Measurements from ENCODE around the gene SLC5A9. TPM values are rescaled to one million over a fixed set of nuclear protein-coding genes. Genes with fewer than 3 reads are reported as not detected.

The SLC5A9 gene
- total and polyA plus RNA-seq, 9 of the 15 experiments (the other 6 are each of a cell fraction or from before 2014, with no cell fraction given): not detected

GRCh38 chr1:48206371-48206770 lies 16.1 kb upstream of the SLC5A9 start (continued):
- TF ChIP-seq MBD1 (CRISPR knock-in tag; IDR thresholded peaks at IDR 0.05) (no peak), CBX1 (IDR thresholded peaks at IDR 0.05; ENCODE audit: low read depth) (no peak)

DNA sequence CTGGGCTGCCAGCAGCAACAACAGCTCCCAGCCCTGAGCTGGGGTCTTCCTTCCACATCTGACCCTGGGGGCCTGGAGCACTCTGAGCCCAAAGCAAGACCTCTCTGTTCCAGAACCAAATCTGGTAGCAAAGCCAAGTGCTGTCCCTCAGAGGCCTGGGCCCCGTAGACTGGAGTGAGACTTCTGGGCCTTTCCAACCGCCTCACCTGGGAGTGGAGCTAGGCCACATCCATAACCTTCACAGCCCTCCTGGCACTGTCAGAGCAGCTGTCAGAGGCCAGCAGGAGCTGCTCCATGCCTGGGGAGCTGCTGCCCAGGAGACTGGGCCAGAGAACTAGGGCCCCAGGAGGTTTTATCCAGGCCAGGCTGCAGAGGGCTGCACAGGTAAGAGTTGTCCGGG lies 15.4 kb upstream of the SLC5A9 start:
- Histone ChIP-seq H3K9me1 (ENCODE audit: control insufficient read depth, insufficient read depth, low read length) (no peaks in the 10 kb centered on the region), H3K9ac (ENCODE audit: insufficient read depth in 1 of 2, low read depth in 2 of 2, low read length in 2 of 2) (no peak overlapping the region), H3K79me2 (ENCODE audit: control insufficient read depth, insufficient read depth, low read length) (no peaks in the 10 kb centered on the region), H3K36me3 (ENCODE audit: control insufficient read depth, insufficient read depth, low read length) (no peaks in the 10 kb centered on the region), H3K27ac (ENCODE audit: extremely low read depth, low read depth, low read length) (no peak overlapping the region), H3K27me3 (ENCODE audit: control insufficient read depth in 2 of 2, insufficient read depth in 2 of 2, low read length in 2 of 2) (no peaks in the 10 kb centered on the region), H3K4me2 (ENCODE audit: insufficient read depth, low read length) (no peak overlapping the region), H4K20me1 (replicated peaks; ENCODE audit: control insufficient read depth, insufficient read depth, low read length) (no peaks in the 10 kb centered on the region), H2AFZ (ENCODE audit: low read depth, low read length) (no peak overlapping the region), H3K4me3 (no peak overlapping the region), H3K4me1 (replicated peaks in 1 of 2; ENCODE audit: control insufficient read depth in 2 of 2, insufficient read depth in 2 of 2, low read length in 2 of 2) (no peaks in the 10 kb centered on the region), H3K9me3 (replicated peaks; ENCODE audit: control insufficient read depth, insufficient read depth, low read depth, low read length) (no peaks in the 10 kb centered on the region)
- ChIA-PET POLR2A (no interaction called here), CTCF (ENCODE audit: low intra/inter-chr PET ratio) (no interaction called here)
- BruUV-seq (replicated peaks): no TSS peak
- in situ Hi-C loops (cut with MboI): loop anchor here (25.0 kb wide), 1 partner anchor 445 kb away; no protein-coding TSS in a partner anchor
- FAIRE-seq: no peak
- intact Hi-C loops (cut with micrococcal nuclease): loop anchor here (10.0 kb wide), 1 partner anchor 288 kb away; no protein-coding TSS in a partner anchor
- DNase-seq (ENCODE audit: extremely low read depth in 1 of 4, low spot score in 3 of 4): no peak
- WGBS (ENCODE audit: insufficient coverage, low coverage, missing lambda C conversion rate): 3% methylated on average over 3 of the region's 3 CpGs
- ATAC-seq: no peak
- no peak for TF ChIP-seq ZNF175 (CRISPR knock-in tag; IDR thresholded peaks at IDR 0.05; ENCODE audit: low read depth)
- TF ChIP-seq ZKSCAN3 (CRISPR knock-in tag; IDR thresholded peaks at IDR 0.05): no peak
- TF ChIP-seq IRF2 (CRISPR knock-in tag; IDR thresholded peaks at IDR 0.05): no peak
- no peak for TF ChIP-seq FUS (optimal IDR thresholded peaks at IDR 0.05; ENCODE audit: low read depth, low read length)
- no peak for TF ChIP-seq SIRT6 (IDR thresholded peaks at IDR 0.05; ENCODE audit: low read depth, low read length)
- no peak for TF ChIP-seq NBN (IDR thresholded peaks at IDR 0.05; ENCODE audit: low read depth)
- no peak for TF ChIP-seq NR2F6 (CRISPR knock-in tag; IDR thresholded peaks at IDR 0.05)
- TF ChIP-seq NONO (IDR thresholded peaks at IDR 0.05; ENCODE audit: low read depth in 2 of 2, low read length in 1 of 2): no peak
- TF ChIP-seq ARID3B (CRISPR knock-in tag; IDR thresholded peaks at IDR 0.05; ENCODE audit: borderline replicate concordance): no peak
- no peak for TF ChIP-seq SMARCB1 (IDR thresholded peaks at IDR 0.05; ENCODE audit: insufficient read length, low read depth)
- TF ChIP-seq, protein P1, sequence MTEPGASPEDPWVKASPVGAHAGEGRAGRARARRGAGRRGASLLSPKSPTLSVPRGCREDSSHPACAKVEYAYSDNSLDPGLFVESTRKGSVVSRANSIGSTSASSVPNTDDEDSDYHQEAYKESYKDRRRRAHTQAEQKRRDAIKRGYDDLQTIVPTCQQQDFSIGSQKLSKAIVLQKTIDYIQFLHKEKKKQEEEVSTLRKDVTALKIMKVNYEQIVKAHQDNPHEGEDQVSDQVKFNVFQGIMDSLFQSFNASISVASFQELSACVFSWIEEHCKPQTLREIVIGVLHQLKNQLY (CRISPR knock-in tag; conservative IDR thresholded peaks at IDR 0.05): no peak
- TF ChIP-seq EWSR1 (IDR thresholded peaks at IDR 0.05; ENCODE audit: borderline replicate concordance, low read depth, partially characterized antibody): no peak
- no peak for TF ChIP-seq MBD2 (IDR thresholded peaks at IDR 0.05; ENCODE audit: borderline replicate concordance, low read depth)
- no peak for TF ChIP-seq ZBTB7A (IDR thresholded peaks at IDR 0.05; ENCODE audit: borderline replicate concordance, control insufficient read depth, low read depth, low read length)
- TF ChIP-seq FOXK1 (CRISPR knock-in tag; IDR thresholded peaks at IDR 0.05; ENCODE audit: borderline replicate concordance): no peak
